NOMO-1 treated with dmso at 0.1 percent for 144 hours (cell line): ENCODE results near the gene NPY4R.
"Not testable (repeated sequence)": the region's sequence is repeated elsewhere in the genome, so short reads cannot be mapped to it uniquely, and the experiment has no call there.

Experiments used
- DNase-seq: peaks from one replicate; lab custom pipeline; 2025; ENCODE audit not compliant: unreplicated experiment; lab: John Stamatoyannopoulos, UW

NPY4R gene, protein sequence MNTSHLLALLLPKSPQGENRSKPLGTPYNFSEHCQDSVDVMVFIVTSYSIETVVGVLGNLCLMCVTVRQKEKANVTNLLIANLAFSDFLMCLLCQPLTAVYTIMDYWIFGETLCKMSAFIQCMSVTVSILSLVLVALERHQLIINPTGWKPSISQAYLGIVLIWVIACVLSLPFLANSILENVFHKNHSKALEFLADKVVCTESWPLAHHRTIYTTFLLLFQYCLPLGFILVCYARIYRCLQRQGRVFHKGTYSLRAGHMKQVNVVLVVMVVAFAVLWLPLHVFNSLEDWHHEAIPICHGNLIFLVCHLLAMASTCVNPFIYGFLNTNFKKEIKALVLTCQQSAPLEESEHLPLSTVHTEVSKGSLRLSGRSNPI

DNA sequence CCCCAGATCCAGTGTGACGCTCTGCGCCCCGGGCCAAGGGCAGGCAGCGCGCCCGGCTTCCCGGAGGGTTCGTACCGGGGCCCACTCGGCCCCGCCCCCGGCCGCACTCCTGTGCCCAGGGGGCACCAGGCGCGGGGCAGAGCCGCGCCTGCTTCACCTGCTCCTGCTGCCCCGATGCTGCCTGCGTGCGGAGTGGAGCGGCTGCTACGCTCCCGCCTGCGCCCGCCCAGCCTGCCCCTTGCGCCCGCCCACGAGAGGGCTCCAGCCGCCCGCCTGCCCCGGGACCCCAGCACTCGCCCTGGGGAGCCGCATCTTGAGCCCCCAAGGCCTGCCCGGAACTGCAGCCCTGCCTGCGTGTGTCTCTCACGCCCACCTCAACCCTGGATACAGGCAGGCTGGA is at the start of gene NPY4R:
TSS of gene NPY4R (minus strand) at position 194 of the 400 bp plus-strand sequence. CDS start 3,323 bp downstream, outside the sequence.
- DNase-seq: not testable (repeated sequence)

DNA sequence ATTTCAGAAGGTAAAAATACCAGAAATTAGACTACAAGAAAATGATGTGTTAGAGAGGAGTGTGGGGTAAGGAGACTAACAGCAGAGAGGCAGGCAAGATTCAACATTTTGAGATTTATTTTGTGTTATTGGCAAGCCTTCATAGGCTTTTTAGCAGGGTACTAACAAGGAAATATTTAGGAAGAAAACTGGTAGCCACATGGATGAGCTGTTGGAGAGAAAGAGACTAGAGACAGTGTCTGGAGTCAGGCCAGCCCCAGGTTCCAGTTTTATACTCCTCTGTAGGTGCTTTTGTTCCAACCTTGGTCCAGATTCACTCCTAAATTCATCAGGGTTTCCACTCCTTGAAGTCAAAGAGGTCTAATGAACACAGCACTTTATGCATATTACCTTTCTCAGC is 49.6 kb upstream of the NPY4R start:
- no peak for DNase-seq

DNA sequence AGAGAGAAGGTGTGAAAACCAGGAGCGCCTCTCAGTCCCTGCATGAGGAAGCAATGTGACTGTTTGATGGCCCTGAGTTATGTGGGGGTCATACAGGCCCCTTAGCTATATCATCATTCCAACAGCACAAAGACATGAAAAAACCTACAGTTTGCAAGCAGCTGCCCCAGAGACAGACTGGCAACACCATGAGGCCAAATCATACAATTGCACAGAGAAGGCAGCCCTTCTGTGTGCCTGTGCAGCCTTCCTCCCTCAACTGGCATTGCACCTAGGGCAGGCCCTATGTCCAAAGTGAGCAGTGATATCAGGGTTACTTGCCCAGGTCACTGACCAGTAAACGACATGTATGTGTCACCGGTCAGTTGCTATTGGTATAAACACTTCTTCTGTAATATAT is 49.1 kb upstream of the NPY4R start:
- no peak for DNase-seq

DNA sequence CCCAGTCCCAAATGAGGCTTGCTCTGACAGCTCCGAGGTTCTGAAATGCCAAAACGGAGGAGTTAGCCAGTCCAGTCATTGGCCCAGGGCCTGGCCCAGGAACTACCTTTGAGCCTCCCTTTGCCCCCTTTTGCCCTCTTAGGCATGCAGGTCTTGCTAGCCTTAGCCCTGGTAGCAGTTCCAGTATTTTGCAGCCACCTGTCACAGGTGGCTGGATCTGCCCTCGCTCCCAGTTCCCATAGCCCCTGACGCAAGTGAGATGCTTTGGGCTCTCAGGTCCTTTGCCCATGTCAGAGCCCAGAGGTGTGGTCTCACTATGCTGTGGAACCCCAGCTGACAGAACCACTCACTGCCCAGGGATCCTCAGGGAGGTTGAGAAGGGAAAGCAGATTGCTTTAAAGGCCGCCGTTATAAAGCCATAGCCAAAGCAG is 48.7 kb upstream of the NPY4R start:
- DNase-seq: no peak

DNA sequence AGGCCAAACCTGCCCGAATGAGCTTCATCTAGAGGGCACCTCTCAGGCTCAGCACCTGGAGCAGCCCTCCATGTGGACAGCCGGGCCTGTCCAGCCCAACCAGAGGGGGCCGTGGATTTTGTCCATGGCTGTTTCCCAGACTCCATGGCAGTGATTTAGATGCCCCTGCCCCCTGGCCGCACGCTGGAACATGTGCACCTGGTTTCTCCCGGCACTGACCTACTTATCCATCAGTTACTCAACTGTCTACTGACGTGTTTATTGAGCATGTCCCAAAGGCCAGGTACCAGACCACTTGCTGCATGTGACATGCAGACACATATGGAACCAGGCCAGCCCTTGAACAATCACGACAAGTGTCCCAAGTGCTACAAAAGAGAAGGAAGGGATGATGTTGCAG is 47.6 kb upstream of the NPY4R start:
- not testable (repeated sequence) for DNase-seq

DNA sequence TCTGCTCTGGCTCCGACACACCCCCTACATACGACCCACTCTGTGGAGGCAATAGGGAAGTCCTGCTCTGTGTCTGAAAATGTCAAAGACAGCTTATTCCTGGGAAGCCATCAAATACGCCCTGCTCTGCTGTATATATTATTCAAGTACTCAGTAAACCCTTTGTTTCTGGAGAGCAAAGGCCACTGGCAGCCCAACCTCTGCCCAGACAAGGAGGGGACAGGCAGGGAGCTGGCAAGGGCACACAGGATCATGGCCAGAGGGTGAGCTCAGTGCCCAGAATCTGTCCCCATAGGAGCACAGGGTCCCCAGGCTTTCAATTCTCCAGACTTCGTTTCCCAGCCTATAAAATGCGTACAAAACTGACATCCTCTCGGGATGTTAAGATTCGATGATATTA is 47.0 kb upstream of the NPY4R start:
- not testable (repeated sequence) for DNase-seq

DNA sequence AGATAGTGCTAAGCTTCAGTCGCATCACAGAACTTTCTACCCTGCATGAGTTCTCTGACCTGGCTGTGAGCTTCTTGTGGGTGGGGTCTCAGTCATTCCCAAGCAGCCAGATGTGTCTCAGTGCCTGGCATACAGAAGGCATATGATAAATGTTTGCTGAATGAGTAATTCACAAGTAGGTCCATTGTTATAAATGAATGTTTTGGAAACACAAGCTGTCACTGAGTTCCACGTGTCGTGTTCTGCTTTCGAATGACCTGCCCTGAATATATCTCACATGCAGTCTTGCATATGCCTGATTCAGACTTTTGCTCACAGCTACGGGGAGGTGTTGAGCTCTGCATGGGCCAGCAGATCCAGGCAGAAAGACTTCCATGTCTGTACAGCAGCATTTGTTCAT is 46.2 kb upstream of the NPY4R start:
- not testable (repeated sequence) for DNase-seq

DNA sequence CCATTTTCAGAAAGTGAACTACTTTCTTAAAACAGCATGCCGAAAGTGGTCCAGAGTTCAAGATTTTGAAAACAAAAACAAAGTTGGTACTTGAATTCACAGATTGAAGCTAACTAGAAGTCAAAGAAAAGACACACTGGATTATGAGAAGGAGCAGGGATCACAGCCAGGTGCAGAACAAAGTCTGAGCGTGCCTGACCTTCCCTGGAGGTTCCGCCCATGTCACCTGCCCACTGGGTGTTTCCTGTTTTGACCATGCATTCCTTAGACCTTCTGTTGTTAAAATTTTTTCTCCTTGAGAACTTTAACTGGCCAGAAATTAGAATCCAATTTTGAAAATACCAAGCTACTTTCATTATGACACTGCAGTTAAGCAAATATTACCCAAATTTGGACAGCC is 34.2 kb upstream of the NPY4R start:
- not testable (repeated sequence) for DNase-seq

DNA sequence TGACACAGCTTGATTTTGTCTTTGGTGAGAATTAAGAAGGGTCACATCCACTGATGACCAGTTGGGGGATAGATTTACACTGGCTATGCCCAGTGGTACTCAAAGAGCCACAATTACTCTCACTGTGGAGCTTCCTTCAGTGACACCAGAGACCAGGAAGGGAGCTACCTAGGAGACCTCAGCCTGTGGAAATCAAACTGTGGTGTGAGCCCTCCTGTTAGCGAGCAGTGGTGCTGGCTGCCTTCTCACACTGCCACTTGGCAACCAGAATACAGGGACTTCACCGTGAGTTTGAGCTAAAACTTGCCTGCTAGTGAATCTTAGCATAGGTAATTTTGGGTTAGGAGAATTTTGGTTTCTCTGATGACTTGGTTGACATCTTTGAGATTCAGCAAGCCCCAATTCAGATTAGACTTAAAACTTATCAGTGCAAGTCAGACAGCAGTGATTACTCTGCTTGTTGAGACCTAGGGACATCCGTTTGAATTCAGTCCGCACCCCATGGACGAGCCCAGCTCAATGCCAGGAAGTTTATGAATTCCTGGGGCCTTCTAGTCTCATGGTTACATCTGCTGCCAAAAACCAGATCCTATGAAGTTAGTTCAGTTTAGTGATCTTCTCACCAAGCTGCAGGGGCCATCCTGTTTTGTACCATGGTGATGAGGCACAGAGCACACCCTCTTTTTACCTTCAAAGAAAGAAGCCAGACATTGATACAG is 33.4 kb upstream of the NPY4R start:
- DNase-seq: not testable (repeated sequence)

DNA sequence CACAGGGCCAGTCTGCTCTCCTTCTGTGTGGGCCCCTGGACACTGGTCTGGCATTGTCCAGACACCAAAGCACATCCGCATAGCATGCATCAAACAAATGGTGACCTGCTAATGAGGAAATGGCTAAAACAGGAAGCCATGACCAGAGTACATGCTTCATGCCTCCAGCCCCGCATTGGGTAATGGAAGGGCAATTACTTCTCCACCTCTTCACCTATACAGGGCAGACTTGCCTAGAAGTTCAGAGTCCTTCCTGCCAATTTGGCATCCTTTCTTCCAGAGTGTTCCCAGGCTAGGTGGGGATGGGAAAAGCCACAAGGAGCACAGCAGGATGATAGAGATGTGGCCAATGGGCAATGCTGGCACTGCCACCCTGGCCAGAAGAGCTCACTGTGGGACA is 32.1 kb upstream of the NPY4R start:
- not testable (repeated sequence) for DNase-seq

DNA sequence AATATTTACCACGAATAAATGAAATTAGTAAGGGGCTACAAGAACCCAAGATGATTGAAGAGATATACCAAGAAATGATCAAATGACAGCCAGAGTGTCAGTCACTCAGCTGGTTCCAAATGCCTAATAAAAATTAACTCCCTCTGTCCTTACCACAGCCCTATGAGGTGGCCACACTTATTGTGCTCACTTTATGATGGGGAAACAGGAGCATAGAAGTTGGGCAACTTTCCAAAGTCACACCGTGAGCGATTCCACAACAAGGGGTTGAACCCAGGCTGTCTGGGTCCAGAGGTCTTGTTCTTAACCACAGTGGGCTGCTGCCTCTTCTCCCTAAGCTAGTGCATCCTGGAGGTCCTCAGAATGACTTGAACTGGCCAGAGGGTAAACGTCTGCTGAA is 31.6 kb upstream of the NPY4R start:
- not testable (repeated sequence) for DNase-seq

DNA sequence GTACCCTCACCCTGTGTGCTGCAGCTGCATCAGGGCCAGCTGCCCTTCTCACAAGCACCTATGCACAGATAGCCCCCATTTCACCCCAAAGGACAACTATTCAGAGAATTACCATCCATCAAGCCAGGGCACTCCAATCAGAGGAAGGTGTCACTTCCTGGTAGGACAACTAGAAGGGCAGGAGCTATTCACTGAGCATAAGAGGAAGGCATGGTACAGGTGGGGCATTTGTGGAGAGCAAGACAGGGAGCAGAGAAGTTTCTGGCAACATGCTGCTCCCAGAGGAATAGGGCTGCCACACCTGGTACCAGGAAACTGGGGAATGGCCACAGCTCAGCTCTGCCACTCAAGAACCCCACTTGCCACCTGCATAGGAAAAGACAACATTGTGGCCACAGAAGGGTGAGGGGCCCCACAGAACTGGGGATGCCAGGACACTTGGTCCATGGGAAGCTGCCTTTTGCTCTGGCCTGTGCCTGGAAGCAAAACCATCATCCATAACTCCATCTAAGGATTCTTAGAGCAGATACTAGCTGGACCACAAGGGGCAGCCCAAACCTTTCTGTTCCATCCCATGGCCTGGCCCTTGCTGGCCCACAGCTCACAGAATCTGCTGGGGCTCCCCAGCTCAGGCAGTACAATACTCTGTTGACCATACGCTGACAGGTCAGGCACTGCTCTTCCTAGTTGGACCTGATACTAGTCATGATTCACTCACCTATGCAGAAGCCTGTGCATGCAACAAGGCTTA is 25.8 kb upstream of the NPY4R start:
- DNase-seq: not testable (repeated sequence)

DNA sequence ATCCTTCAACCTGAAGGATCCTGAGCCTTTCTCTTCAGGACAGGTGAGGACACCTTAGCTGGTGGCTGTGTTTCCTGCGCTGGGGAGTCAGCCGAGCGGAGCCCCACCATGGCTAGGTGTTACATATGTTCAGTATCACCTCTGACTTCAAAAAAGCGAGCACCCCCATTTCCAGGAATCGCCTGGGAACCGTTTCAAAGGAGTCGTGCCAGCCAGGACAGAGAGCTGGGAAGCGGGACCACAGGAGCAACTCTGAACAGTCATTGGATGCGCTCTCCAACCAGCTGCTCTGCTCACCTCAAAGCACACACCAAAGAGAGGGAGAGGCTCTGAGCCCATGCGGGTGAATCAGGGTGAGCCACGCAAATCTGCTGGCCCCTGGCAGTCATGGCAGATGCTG is 24.5 kb upstream of the NPY4R start:
- not testable (repeated sequence) for DNase-seq

DNA sequence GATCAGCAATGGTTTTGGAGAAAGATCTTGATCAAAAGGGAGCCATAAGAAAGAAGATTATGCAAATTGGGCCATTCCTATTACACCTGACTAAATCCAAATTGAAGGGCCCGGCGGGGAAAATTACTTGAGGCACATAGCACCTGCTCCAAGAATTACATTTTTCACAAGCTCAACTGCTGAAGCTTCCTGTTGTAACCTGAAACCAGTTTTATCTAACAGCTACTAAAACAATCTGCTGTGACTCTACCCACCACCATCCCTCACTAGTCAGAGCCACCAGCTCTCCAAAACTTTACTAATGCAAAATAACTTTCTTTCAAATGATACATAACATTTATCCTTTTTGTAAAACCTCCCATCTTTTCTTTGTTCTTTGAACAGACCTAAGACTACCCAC is 20.7 kb upstream of the NPY4R start:
- DNase-seq: not testable (repeated sequence)

DNA sequence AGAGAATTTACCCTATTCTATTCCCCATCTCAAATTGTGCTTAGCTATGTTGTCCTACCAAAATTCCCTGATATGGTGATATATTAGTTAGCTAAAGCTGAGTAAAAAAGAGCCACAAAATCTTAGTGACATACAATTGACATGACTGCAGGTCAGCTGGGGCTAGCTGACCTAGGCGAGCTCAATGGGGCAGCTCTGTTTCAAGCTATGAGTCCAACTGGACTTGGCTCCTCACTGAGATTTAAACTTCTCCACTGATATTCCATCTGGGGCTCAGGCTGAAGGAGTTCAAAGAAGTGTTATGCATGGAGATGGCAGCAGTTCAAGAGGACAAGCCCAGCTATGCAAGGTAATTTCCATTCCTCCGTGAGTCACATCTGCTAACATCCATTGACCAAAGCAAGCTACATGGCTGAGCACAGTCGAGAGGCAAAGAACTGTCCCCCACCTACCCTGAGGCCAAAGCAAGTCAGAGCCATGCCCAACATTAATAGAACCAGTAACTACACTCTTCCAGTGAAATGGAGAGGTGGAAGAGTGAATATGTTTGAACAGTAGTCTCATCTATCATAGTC is 9.1 kb upstream of the NPY4R start:
- not testable (repeated sequence) for DNase-seq

DNA sequence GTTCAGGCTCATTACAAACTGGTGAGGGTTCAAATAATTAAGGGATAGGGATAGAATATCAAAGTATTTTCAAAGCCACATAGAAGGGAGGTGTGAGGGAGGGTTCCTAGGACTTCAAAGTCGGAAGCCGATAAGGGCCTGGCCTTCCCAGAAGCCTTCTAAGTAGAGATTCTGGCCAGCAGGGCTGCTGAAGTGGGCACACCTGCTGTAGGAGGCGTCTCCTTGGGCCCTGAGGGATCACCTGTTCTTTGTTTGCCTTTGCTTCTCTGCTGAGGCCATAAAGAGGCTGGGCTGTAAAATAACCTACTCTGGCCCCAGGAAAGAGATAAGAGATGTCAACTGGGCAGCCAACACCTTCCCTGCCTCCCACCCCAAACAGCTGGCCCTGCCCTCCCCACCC is 8.0 kb upstream of the NPY4R start:
- not testable (repeated sequence) for DNase-seq

DNA sequence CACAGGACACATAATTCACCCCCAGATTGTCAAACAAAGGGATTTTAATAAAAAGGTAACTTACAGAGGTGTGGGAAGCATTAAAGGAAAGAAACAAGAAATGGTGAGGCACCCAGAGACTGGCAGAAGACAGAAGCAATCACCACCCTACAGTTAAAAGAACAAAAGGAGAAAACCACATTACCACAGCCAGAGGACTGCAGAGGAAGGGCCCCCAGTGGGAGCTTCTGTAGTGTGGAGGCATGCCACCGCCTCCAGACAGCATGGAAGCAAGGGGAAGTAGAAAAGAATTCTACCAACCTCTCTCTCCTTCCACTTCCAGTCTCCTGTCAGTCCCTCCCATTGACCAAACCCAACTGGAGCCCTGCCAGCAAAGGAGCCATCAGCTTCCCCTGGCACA is 4.4 kb upstream of the NPY4R start:
- not testable (repeated sequence) for DNase-seq

DNA sequence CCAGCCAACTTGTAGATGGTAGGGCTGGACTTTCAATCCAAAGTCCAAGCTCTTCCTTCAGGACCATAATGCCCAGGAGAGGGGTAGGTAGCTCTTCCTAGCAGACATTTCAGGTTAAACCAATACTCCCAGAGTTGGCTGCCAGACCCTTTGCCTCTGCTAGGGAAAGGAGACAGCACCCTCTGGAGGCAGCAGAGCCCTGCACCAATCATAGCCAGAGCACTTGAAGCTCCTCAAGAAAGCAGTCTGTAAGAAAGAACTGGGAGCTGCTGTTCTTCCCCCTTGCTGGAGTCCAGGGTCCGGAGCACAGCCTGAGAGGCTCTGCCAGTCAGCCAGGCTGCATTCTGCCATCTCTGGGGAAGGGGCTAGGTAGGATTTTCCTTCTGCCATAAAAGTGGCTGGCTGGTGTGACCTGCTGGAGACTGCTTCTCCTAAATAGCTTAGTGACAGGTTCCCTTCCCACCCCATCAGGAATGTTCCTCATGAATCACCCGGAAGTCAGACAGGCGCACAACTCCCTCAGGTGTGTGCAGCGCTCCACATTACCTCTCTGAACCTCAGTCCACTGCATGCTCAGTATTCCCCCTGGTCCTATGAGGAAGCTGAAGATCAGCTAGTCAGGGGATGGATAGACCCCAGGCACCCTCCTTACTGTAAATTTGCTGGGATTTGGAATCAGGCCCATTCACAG is 2.5 kb upstream of the NPY4R start:
- DNase-seq: not testable (repeated sequence)

DNA sequence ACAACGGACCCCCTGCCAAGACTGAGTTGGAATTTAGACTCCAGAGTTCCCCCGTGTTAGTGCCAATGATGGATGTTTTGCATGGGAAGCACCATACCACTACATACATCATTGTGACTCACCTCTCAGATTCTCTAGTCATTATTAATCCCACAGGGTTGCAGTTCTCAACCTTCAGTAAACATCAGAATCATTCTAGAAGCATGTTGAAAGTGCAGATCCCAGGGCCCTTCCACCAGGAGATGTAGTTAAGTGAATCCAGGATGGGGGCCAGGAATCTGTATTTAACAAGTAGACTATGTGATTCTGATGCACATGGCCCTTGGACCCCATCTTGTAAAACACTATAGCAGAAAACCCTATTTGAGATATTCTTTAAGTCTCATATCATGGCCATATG is 2.1 kb downstream of the NPY4R start:
- DNase-seq: not testable (repeated sequence)

DNA sequence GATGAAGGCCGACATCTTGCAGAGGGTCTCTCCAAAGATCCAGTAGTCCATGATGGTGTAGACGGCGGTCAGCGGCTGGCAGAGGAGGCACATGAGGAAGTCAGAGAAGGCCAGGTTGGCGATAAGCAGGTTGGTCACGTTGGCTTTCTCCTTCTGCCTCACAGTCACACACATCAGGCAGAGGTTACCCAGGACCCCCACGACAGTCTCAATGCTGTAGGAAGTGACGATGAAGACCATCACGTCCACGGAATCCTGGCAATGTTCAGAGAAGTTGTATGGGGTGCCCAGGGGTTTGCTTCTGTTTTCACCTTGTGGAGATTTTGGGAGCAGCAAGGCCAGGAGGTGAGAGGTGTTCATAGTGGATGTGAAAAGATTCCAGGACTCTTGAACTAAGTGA is 3.5 kb downstream of the NPY4R start:
- not testable (repeated sequence) for DNase-seq

DNA sequence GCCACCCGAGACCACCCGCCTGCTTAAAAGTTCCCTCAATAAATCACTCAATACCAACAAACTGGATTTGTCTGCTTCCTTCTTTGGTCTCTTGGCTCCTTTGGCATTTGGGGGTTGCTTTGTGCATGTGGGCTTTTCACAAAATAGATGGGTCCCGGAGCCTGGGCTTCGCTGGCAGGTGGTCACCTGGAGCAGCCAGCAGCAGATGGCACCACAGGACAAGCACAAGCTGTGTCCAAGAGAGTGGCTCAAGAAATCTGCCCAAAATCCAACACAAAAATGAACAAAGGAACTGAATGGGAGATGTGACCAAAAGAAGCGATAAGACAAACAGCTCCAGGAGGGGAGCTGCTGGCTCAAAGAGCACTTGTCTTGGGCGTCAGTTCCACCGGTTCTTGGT is 6.2 kb downstream of the NPY4R start:
- not testable (repeated sequence) for DNase-seq
